Measurements from ENCODE around the gene NUDCD3. TPM values are rescaled to one million over a fixed set of nuclear protein-coding genes. Genes with fewer than 3 reads are reported as not detected.
A peak's percentile ranks its signal among the peaks of the same experiment; 100 is the strongest.

NUDCD3 gene
- total and polyA plus RNA-seq, 10 donors: 21.7 to 97.9 (median 41.3) TPM

GRCh38 chr7:44383566-44383965 is 106.9 kb downstream of the NUDCD3 start:
- no peak for TF ChIP-seq POLR2AphosphoS5 (IDR thresholded peaks at IDR 0.05)
- TF ChIP-seq POLR2A (IDR thresholded peaks at IDR 0.05): no peak
- no peak for TF ChIP-seq CTCF (IDR thresholded peaks at IDR 0.05 in 8 of 11, conservative IDR thresholded peaks at IDR 0.05 in 3 of 11)
- Histone ChIP-seq H3K9me3 (no peaks in the 10 kb centered on the region), H3K36me3 (peaks cover 0 to 81% (median 53%) of the 10 kb centered on the region in 6 donors), H3K4me1 (peaks cover 0 to 11% (median 0%) of the 10 kb centered on the region in 6 donors), H3K27me3 (replicated peaks in 1 of 7) (no peaks in the 10 kb centered on the region), H3K27ac (no peak overlapping the region), H3K4me3 (no peak overlapping the region)
- 84 to 98% (median 92%) methylated on average over 11 of the region's 11 CpGs for WGBS, 5 donors
- DNase-seq: peak; percentile 69
- intact Hi-C loops (cut with DNase I; ENCODE audit: low total_unique reads): no loop called here

GRCh38 chr7:44382459-44383265 is 107.8 kb downstream of the NUDCD3 start:
- 85 to 94% (median 91%) methylated on average over 9 to 13 of the region's 13 CpGs for WGBS, 5 donors
- peaks cover 0 to 72% (median 46%) of the 10 kb centered on the region in 6 donors for H3K36me3 ChIP-seq
- H3K27ac ChIP-seq: no peak overlapping the region
- H3K9me3 ChIP-seq: no peaks in the 10 kb centered on the region
- H3K4me3 ChIP-seq: no peak overlapping the region
- TF ChIP-seq POLR2AphosphoS5 (IDR thresholded peaks at IDR 0.05): no peak
- no peak for TF ChIP-seq POLR2A (IDR thresholded peaks at IDR 0.05)
- TF ChIP-seq CTCF (IDR thresholded peaks at IDR 0.05 in 8 of 11, conservative IDR thresholded peaks at IDR 0.05 in 3 of 11): no peak
- peaks cover 0 to 16% (median 2%) of the 10 kb centered on the region in 6 donors for H3K4me1 ChIP-seq
- intact Hi-C loops (cut with DNase I; ENCODE audit: low total_unique reads): no loop called here
- DNase-seq: peak; percentile 51
- H3K27me3 ChIP-seq (replicated peaks in 1 of 7): no peaks in the 10 kb centered on the region

- no peak overlapping the region for H3K4me3 ChIP-seq
- peaks cover 0 to 62% (median 40%) of the 10 kb centered on the region in 6 donors for H3K36me3 ChIP-seq
- H3K9me3 ChIP-seq: no peaks in the 10 kb centered on the region
- intact Hi-C loops (cut with DNase I; ENCODE audit: low total_unique reads): no loop called here
- peaks cover 0 to 18% (median 2%) of the 10 kb centered on the region in 6 donors for H3K4me1 ChIP-seq
- 85 to 94% (median 91%) methylated on average over 6 to 9 of the region's 9 CpGs for WGBS, 5 donors
- no peak for TF ChIP-seq POLR2AphosphoS5 (IDR thresholded peaks at IDR 0.05)
- TF ChIP-seq CTCF (IDR thresholded peaks at IDR 0.05 in 8 of 11, conservative IDR thresholded peaks at IDR 0.05 in 3 of 11): no peak
- no peak for TF ChIP-seq POLR2A (IDR thresholded peaks at IDR 0.05)
- H3K27me3 ChIP-seq (replicated peaks in 1 of 7): no peaks in the 10 kb centered on the region
- H3K27ac ChIP-seq: no peak overlapping the region
- peak; percentile 66 for DNase-seq
Observed at GRCh38 chr7:44381494-44382220, 108.8 kb downstream of the NUDCD3 start.
